PC-9 (cell line): ENCODE measurements around the gene EBP. TPM values are rescaled to one million over a fixed set of nuclear protein-coding genes. Genes with fewer than 3 reads are reported as not detected.

ENCODE experiments used
- BruUV-seq: library from RNA; stranded (reverse); fragments of 400-500 nt; replicated peaks from 2 replicates; lab custom pipeline; 2021; lab: Mats Ljungman, UMichigan
- CTCF ChIA-PET: fragments of 300-600 bp; sonication (Branson Sonifier 250); formaldehyde crosslinking; loops from one replicate; lab custom pipeline; 2022; ENCODE audit warnings: antibody characterized with exemption; lab: Charles Lee
- POLR2A ChIA-PET: fragments of 300-600 bp; sonication (Branson Sonifier 250); formaldehyde crosslinking; loops from one replicate; lab custom pipeline; 2022; ENCODE audit warnings: antibody characterized with exemption; ENCODE audit not compliant: unreplicated experiment; lab: Charles Lee
- DNase-seq, 2 experiments: peaks; one replicate each; pipeline versions ENCODE4 v3.0.0 to v3.0.0-alpha.2; 2015 to 2022; ENCODE audit warnings: mixed read lengths in 1 of 2
- H2AFZ ChIP-seq: fragments of 200-600 bp; sonication (generic); 2 replicates; pipeline ENCODE4 v1.8.1; 2017; ENCODE audit warnings: antibody characterized with exemption
- H3F3A ChIP-seq: fragments of 200-600 bp; sonication (generic); 2 replicates; pipeline ENCODE4 v1.8.1; 2017; ENCODE audit warnings: antibody characterized with exemption, mild to moderate bottlenecking, low read depth; ENCODE audit not compliant: insufficient read depth
- H3K27ac ChIP-seq: fragments of 200-600 bp; sonication (generic); 2 replicates; pipeline ENCODE4 v1.6.1; 2016; ENCODE audit warnings: mixed run types
- H3K27me3 ChIP-seq: fragments of 200-600 bp; sonication (generic); 2 replicates; pipeline ENCODE4 v1.6.1; 2016; ENCODE audit warnings: low read depth, mixed run types; ENCODE audit not compliant: insufficient read depth
- H3K36me3 ChIP-seq: fragments of 200-600 bp; sonication (generic); 2 replicates; pipeline ENCODE4 v1.6.1; 2016; ENCODE audit warnings: low read depth, mixed run types
- H3K4me1 ChIP-seq: fragments of 200-600 bp; sonication (generic); replicated peaks from 2 replicates; pipeline ENCODE4 v1.6.1; 2016; ENCODE audit warnings: mixed run types; ENCODE audit not compliant: insufficient read depth
- H3K4me2 ChIP-seq: fragments of 200-600 bp; sonication (generic); 2 replicates; pipeline ENCODE4 v1.6.1; 2017; ENCODE audit warnings: mixed run types
- H3K4me3 ChIP-seq: fragments of 200-600 bp; sonication (generic); 2 replicates; pipeline ENCODE4 v1.6.1; 2016; ENCODE audit warnings: mixed run types
- H3K79me2 ChIP-seq: fragments of 200-600 bp; sonication (generic); 2 replicates; pipeline ENCODE4 v1.6.1; 2017; ENCODE audit warnings: low read depth, mixed run types
- H3K9me2 ChIP-seq: fragments of 200-600 bp; sonication (generic); 2 replicates; pipeline ENCODE4 v1.8.1; 2017; ENCODE audit warnings: mild to moderate bottlenecking; ENCODE audit not compliant: insufficient read depth
- H3K9me3 ChIP-seq: fragments of 200-600 bp; sonication (generic); 2 replicates; pipeline ENCODE4 v1.8.1; 2016; ENCODE audit warnings: low read depth; ENCODE audit not compliant: insufficient read depth
- H4K20me1 ChIP-seq: fragments of 200-600 bp; sonication (generic); 2 replicates; pipeline ENCODE4 v1.8.1; 2017; ENCODE audit not compliant: insufficient read depth
- EZH2 ChIP-seq: fragments of 200-600 bp; sonication (generic); IDR thresholded peaks from 2 replicates; pipeline ENCODE4 v1.8.0; 2017; ENCODE audit warnings: antibody characterized with exemption, low read depth
- intact Hi-C: fragments of 100-400 bp; cut with micrococcal nuclease; formaldehyde crosslinking; loops from one replicate; pipeline ENCODE4 v1.10.0; 2022; ENCODE audit not compliant: unreplicated experiment
- total RNA-seq: library from RNA; stranded (reverse); gene quantifications from 2 replicates; pipeline ENCODE4 v1.2.3, GENCODE V29; 2021
- TF ChIP-seq, protein P1 (sequence below): fragments of 200-600 bp; sonication (generic); conservative IDR thresholded peaks from 2 replicates; pipeline ENCODE4 v1.6.1; 2017; ENCODE audit warnings: mixed run types, antibody characterized with exemption, mild to moderate bottlenecking, moderate library complexity

Gene EBP
- total RNA-seq, 1 experiment from 2014 or later, result 113 TPM

DNA sequence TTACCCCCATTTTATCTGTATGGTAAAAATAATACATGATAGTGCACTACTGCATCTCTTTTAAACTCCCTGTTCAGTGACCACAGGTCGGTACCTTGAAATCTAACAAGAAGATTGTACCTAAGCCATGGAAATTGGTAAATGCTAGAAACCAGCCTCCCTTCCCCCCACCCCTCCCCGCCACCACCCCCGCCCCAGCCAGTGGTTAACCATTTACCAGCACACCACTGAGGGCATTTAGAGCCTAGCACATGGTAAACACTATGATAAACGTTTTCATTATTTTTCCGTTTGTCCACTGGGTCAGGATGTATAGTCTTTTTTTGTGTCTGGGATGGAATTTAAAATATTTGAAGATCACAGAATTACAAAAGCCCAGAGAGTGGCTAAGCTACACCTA is 46.3 kb upstream of the EBP start:
- CTCF ChIA-PET, result no interaction called here

DNA sequence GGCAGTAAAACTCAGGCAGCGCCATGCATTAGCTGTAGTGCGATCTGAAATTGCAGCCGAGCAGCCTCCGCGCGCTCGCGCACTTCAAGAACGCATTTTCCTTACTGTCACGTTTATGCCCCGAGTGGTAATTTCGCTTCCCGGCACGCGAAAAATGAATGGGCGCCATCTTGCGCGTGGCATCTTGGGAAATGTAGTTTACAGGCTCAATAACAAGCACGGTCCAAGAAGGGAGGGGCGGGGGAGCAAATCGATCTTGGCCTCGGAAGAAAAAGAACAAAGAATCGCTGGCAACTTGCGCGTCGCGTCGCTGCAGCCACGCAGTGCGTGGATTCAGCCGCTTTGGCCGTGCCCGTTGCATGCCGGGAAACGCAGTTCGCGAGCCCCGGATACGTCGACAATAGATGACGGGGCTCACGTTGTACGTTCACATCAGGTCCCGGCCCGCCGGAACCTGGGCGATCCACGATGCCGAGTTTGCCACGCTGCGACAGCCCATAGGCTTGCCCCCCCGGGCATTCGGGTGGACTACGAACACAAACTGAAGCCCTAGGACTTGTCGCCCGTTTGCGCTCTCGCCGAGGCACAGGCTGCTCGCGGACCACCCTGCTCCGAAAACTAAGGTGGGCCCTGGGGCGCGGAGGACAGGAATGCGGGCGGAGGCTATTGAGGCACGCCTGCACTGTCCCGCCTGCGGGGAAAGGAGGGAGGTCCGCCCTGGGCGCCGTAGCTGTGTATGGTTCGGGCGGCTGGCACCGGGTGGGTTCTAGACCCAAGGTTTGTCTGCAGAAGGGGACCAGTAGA is 45.6 kb upstream of the EBP start, which contains the start of gene FTSJ1:
Gene FTSJ1, plus strand, starts transcription at position 426 of the 804 bp plus-strand sequence. CDS start 1,849 bp downstream, outside the sequence.
- DNase-seq, result peak; percentile 37 to 57
- Histone ChIP-seq H3F3A (no peaks in the 10 kb centered on the region), H3K36me3 (no peaks in the 10 kb centered on the region), H3K4me1 (no peaks in the 10 kb centered on the region), H3K9me3 (no peaks in the 10 kb centered on the region), H3K9me2 (no peaks in the 10 kb centered on the region), H3K27me3 (no peaks in the 10 kb centered on the region), H3K79me2 (peaks cover 19% of the 10 kb centered on the region), H3K4me2 (peak within 1 kb of the TSS; percentile 67), H4K20me1 (no peaks in the 10 kb centered on the region), H3K27ac (peak within 1 kb of the TSS; percentile 34), H3K4me3 (peak within 1 kb of the TSS; percentile 64), H2AFZ (peak within 1 kb of the TSS; percentile 55; the same call in 1 of the 2 replicates)
- no peak for TF ChIP-seq EZH2
- TF ChIP-seq, protein P1, sequence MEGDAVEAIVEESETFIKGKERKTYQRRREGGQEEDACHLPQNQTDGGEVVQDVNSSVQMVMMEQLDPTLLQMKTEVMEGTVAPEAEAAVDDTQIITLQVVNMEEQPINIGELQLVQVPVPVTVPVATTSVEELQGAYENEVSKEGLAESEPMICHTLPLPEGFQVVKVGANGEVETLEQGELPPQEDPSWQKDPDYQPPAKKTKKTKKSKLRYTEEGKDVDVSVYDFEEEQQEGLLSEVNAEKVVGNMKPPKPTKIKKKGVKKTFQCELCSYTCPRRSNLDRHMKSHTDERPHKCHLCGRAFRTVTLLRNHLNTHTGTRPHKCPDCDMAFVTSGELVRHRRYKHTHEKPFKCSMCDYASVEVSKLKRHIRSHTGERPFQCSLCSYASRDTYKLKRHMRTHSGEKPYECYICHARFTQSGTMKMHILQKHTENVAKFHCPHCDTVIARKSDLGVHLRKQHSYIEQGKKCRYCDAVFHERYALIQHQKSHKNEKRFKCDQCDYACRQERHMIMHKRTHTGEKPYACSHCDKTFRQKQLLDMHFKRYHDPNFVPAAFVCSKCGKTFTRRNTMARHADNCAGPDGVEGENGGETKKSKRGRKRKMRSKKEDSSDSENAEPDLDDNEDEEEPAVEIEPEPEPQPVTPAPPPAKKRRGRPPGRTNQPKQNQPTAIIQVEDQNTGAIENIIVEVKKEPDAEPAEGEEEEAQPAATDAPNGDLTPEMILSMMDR, result no peak
- TSS peak; percentile 69 for BruUV-seq
- intact Hi-C loops, result no loop called here
- ChIA-PET POLR2A (interaction anchor here (1.1 kb wide), 1 partner anchor 11 kb away, joined by 7 read pairs; no protein-coding TSS in a partner anchor), CTCF (no interaction called here)

More for the DNA sequence above, 46.3 kb upstream of the EBP start:
- Histone ChIP-seq H3K27ac (peak overlapping the region; percentile 34; the same call in 1 of the 2 replicates), H2AFZ (no peak overlapping the region), H3K27me3 (no peaks in the 10 kb centered on the region), H3K4me1 (no peaks in the 10 kb centered on the region), H3K36me3 (no peaks in the 10 kb centered on the region), H3K4me3 (peak overlapping the region; percentile 64), H3K9me2 (no peaks in the 10 kb centered on the region), H3K9me3 (no peaks in the 10 kb centered on the region), H4K20me1 (no peaks in the 10 kb centered on the region), H3K79me2 (peaks cover 19% of the 10 kb centered on the region), H3K4me2 (peak overlapping the region; percentile 67), H3F3A (no peaks in the 10 kb centered on the region)
- no peak for DNase-seq
- BruUV-seq, result no TSS peak
- intact Hi-C loops, result no loop called here
- no peak for TF ChIP-seq EZH2
- TF ChIP-seq, protein P1, result no peak
- POLR2A ChIA-PET, result interaction anchor here (1.1 kb wide), 1 partner anchor 12 kb away, joined by 7 read pairs; no protein-coding TSS in a partner anchor

DNA sequence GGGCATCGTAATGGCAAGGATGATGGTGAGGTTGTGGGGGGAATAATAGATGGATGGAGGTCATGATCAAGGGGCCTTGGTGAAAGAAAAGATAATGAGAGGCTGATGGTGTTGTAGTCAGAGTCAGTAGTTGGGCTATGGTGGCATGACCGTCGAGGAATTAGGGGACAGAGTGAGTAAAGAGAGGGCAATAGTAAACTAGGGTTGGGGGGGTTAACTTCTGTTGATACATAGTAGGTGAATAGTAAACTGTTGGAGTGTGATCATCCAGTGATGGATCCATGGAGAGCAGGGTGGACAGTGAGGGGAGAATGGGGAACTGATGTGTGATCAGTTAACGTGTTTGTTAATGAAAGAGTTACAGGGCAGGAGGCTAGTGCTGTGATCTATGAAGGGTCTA is 44.7 kb upstream of the EBP start:
- ChIA-PET CTCF (no interaction called here), POLR2A (no interaction called here)
- Histone ChIP-seq H3K9me3 (no peaks in the 10 kb centered on the region), H3K36me3 (no peaks in the 10 kb centered on the region), H4K20me1 (no peaks in the 10 kb centered on the region), H2AFZ (no peak overlapping the region), H3K4me1 (no peaks in the 10 kb centered on the region), H3K9me2 (no peaks in the 10 kb centered on the region), H3K27ac (no peak overlapping the region), H3F3A (no peaks in the 10 kb centered on the region), H3K4me2 (peak overlapping the region; percentile 67), H3K4me3 (peak overlapping the region; percentile 64; the same call in 1 of the 2 replicates), H3K79me2 (peaks cover 19% of the 10 kb centered on the region), H3K27me3 (no peaks in the 10 kb centered on the region)
- no peak for DNase-seq
- TF ChIP-seq EZH2, result no peak
- TF ChIP-seq, protein P1, result no peak
- no TSS peak for BruUV-seq
- intact Hi-C loops, result no loop called here
